HG02970 (cell line): ENCODE results near the gene CCNQ.

Experiments used
- ATAC-seq: cut with Tn5 transposase; IDR thresholded peaks from one replicate; pipeline ENCODE4 v1.9.1; 2021; ENCODE audit warnings: mild to moderate bottlenecking, moderate library complexity, moderate number of reproducible peaks; ENCODE audit not compliant: unreplicated experiment, low FRiP score

Gene CCNQ

GRCh38 chrX:153600032-153600373, 1.1 kb upstream of the CCNQ start:
- ATAC-seq: no peak

- peak; percentile 84 for ATAC-seq
These were observed 473 bp upstream of the CCNQ start for GRCh38 chrX:153599192-153600031.

- no peak for ATAC-seq
These were observed 1.8 kb downstream of the CCNQ start for GRCh38 chrX:153596981-153597750.

GRCh38 chrX:153595859-153596857, 2.8 kb downstream of the CCNQ start:
- no peak for ATAC-seq

GRCh38 chrX:153595387-153595786, 3.6 kb downstream of the CCNQ start:
- no peak for ATAC-seq

- no peak for ATAC-seq
These were observed 5.0 kb downstream of the CCNQ start for GRCh38 chrX:153593811-153594500.

GRCh38 chrX:153592966-153593688, 5.8 kb downstream of the CCNQ start:
- ATAC-seq: no peak

GRCh38 chrX:153592091-153592833, 6.7 kb downstream of the CCNQ start:
- no peak for ATAC-seq

GRCh38 chrX:153590961-153591956, 7.7 kb downstream of the CCNQ start:
- no peak for ATAC-seq

GRCh38 chrX:153588782-153589446, 10.0 kb downstream of the CCNQ start:
- no peak for ATAC-seq

GRCh38 chrX:153588021-153588781, 10.7 kb downstream of the CCNQ start:
- ATAC-seq: no peak

GRCh38 chrX:153587342-153587741, 11.6 kb downstream of the CCNQ start:
- ATAC-seq: no peak

GRCh38 chrX:153585827-153586226, 13.1 kb downstream of the CCNQ start:
- no peak for ATAC-seq

- ATAC-seq: no peak
These were observed 15.5 kb downstream of the CCNQ start for GRCh38 chrX:153583433-153583832.

GRCh38 chrX:153582896-153583295, 16.0 kb downstream of the CCNQ start:
- ATAC-seq: no peak

GRCh38 chrX:153580700-153581386, 18.1 kb downstream of the CCNQ start:
- ATAC-seq: no peak
